ENCODE measurements around the gene BID.

DNA sequence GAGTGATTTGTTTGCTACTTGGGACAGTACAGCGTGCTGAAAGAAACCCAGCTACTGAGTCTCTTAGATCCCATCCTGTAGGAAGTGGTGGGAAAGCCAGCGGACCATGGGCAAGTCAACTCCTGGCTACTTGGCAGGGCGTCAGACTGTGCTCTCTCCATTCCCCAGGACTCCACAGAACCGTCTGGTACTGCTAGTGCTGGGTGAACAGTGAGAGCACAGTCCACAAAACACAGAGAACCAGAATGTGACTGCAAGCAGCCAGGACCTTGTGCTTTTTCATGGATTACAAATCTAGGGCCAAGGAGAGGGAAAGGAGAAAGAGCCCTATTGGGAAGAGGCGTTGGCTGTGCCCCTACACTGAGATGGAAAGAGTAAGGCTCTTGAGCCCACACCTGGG lies 10.2 kb downstream of the BID start:
- TF ChIP-seq, protein P1, sequence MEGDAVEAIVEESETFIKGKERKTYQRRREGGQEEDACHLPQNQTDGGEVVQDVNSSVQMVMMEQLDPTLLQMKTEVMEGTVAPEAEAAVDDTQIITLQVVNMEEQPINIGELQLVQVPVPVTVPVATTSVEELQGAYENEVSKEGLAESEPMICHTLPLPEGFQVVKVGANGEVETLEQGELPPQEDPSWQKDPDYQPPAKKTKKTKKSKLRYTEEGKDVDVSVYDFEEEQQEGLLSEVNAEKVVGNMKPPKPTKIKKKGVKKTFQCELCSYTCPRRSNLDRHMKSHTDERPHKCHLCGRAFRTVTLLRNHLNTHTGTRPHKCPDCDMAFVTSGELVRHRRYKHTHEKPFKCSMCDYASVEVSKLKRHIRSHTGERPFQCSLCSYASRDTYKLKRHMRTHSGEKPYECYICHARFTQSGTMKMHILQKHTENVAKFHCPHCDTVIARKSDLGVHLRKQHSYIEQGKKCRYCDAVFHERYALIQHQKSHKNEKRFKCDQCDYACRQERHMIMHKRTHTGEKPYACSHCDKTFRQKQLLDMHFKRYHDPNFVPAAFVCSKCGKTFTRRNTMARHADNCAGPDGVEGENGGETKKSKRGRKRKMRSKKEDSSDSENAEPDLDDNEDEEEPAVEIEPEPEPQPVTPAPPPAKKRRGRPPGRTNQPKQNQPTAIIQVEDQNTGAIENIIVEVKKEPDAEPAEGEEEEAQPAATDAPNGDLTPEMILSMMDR (IDR thresholded peaks at IDR 0.05 in 2 of 3, conservative IDR thresholded peaks at IDR 0.05 in 1 of 3; ENCODE audit: control insufficient read depth in 2 of 3, extremely low read depth in 1 of 3, insufficient read depth in 1 of 3, low read depth in 3 of 3, low read length in 3 of 3), result no peak
- TF ChIP-seq FOXM1 (IDR thresholded peaks at IDR 0.05; ENCODE audit: low read depth, low read length) (no peak), POLR2A (IDR thresholded peaks at IDR 0.05; ENCODE audit: low read depth, low read length) (no peak), PAX8 (IDR thresholded peaks at IDR 0.05) (no peak), SKIL (IDR thresholded peaks at IDR 0.05; ENCODE audit: low read depth, poor library complexity, severe bottlenecking) (no peak)

Data from GM12878 (cell line).